Smooth muscle cell (in vitro differentiated cells): ENCODE measurements around the gene PADI2. TPM values are rescaled to one million over a fixed set of nuclear protein-coding genes. Genes with fewer than 3 reads are reported as not detected.

Experiments used
- DNase-seq: peaks from one replicate; lab custom pipeline; 2025; ENCODE audit not compliant: unreplicated experiment; lab: John Stamatoyannopoulos, UW
- H2AFZ ChIP-seq: fragments of 200-600 bp; sonication (generic); 2 replicates; pipeline ENCODE4 v1.6.0; 2016; ENCODE audit warnings: antibody characterized with exemption, low read depth, mild to moderate bottlenecking
- H3F3A ChIP-seq: fragments of 200-600 bp; sonication (generic); 2 replicates; pipeline ENCODE4 v1.6.0; 2017; ENCODE audit warnings: antibody characterized with exemption, low read depth
- H3K27ac ChIP-seq: fragments of 200-600 bp; sonication (generic); 2 replicates; pipeline ENCODE4 v1.5.1; 2016; ENCODE audit warnings: low read depth, mild to moderate bottlenecking
- H3K27me3 ChIP-seq: fragments of 200-600 bp; sonication (generic); 2 replicates; pipeline ENCODE4 v1.6.1; 2016; ENCODE audit warnings: low read depth, mild to moderate bottlenecking
- H3K36me3 ChIP-seq: fragments of 200-600 bp; sonication (generic); 2 replicates; pipeline ENCODE4 v1.5.1; 2016; ENCODE audit warnings: low read depth
- H3K4me1 ChIP-seq: fragments of 200-600 bp; sonication (generic); 2 replicates; pipeline ENCODE4 v1.5.1; 2016; ENCODE audit warnings: low read depth
- H3K4me2 ChIP-seq: fragments of 200-600 bp; sonication (generic); 2 replicates; pipeline ENCODE4 v1.6.0; 2016; ENCODE audit warnings: mild to moderate bottlenecking
- H3K4me3 ChIP-seq: fragments of 200-600 bp; sonication (generic); 2 replicates; pipeline ENCODE4 v1.5.1; 2016; ENCODE audit warnings: mild to moderate bottlenecking
- H3K79me2 ChIP-seq: fragments of 200-600 bp; sonication (generic); 2 replicates; pipeline ENCODE4 v1.6.0; 2016; ENCODE audit warnings: low read depth, mild to moderate bottlenecking
- H3K9ac ChIP-seq: fragments of 200-600 bp; sonication (generic); 2 replicates; pipeline ENCODE4 v1.6.0; 2016; ENCODE audit warnings: low read depth
- H3K9me3 ChIP-seq: fragments of 200-600 bp; sonication (generic); replicated peaks from 2 replicates; pipeline ENCODE4 v1.5.1; 2016; ENCODE audit warnings: low read depth
- H4K20me1 ChIP-seq: fragments of 200-600 bp; sonication (generic); 2 replicates; pipeline ENCODE4 v1.6.0; 2016; ENCODE audit warnings: low read depth
- CTCF ChIP-seq: fragments of 200-600 bp; sonication (generic); IDR thresholded peaks from 2 replicates; pipeline ENCODE4 v1.5.1; 2017; ENCODE audit warnings: borderline replicate concordance, mild to moderate bottlenecking, antibody characterized with exemption; ENCODE audit not compliant: insufficient read depth, poor library complexity, severe bottlenecking
- WGBS: methylation state at CpG from one replicate; pipeline ENCODE4 v1.1.7; 2016; ENCODE audit warnings: low lambda C conversion rate; 5-methylcytosine and 5-hydroxymethylcytosine counted together
- polyA plus RNA-seq: library from polyadenylated mRNA; unstranded; fragments of >200 nt; fragmentation: Nextera tagmentation; extraction: Ambion mirVana; gene quantifications from 2 replicates; pipeline ENCODE4 v1.2.1, GENCODE V29; 2016
- total RNA-seq: library from RNA; depleted of rRNA; stranded (reverse); fragments of >200 nt; gene quantifications from 2 replicates; pipeline ENCODE4 v1.2.3, GENCODE V29; 2014

PADI2 gene
- total and polyA plus RNA-seq, 2 experiments from 2014 or later, result not detected

DNA sequence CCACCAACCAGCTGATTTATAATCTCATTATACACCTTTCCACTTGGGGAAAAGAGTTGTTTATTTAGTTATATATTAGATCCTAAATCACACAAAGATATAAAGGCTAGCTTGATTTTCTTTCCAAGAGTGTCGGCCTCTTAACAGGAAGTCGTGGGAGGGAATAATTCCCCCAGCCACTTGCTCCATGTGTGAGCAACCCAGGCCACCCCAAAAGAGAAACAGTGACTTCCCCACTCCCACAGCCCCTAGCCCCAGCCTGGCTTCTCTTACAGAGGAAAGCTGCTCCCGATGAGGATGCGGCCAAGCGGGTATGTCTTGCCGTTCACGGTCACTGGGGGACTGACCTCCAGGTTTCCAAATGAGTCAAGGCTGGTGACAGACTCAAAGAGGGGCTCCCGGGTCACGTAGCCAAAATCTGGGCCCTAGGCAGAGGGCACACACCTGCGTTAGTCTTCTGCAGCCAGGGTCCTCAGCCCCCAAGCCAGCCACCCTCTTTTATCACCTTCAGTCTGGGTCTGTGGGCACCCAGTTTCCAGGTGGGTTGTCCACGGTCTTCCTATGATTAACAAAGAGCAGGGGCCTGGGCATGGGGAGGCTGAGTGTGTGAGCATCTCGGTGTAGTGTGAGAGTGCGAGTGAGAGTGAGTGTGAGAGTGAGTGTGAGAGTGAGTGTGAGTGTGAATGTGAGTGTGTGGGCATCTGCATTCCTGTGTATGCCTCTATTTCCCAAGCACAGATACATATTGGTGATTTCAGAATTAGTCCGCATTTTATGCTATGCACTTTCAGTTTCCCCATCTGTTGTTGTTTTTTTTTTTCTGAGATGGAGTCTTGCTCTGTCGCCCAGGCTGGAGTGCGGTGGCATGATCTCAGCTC, 40.0 kb downstream of the PADI2 start:
- no peaks in the 10 kb centered on the region for H4K20me1 ChIP-seq
- no peak overlapping the region for H3K9ac ChIP-seq
- H3F3A ChIP-seq, result no peaks in the 10 kb centered on the region
- TF ChIP-seq CTCF, result no peak
- no peaks in the 10 kb centered on the region for H3K79me2 ChIP-seq
- no peaks in the 10 kb centered on the region for H3K9me3 ChIP-seq
- WGBS, result 91% methylated on average over 16 of the region's 16 CpGs
- no peak for DNase-seq
- no peaks in the 10 kb centered on the region for H3K27me3 ChIP-seq
- no peaks in the 10 kb centered on the region for H3K4me1 ChIP-seq
- no peak overlapping the region for H3K27ac ChIP-seq
- H2AFZ ChIP-seq, result no peak overlapping the region
- H3K36me3 ChIP-seq, result no peaks in the 10 kb centered on the region
- H3K4me3 ChIP-seq, result no peak overlapping the region
- no peak overlapping the region for H3K4me2 ChIP-seq

GRCh38 chr1:17075470-17076255, 43.6 kb downstream of the PADI2 start:
- no peak overlapping the region for H2AFZ ChIP-seq
- no peak overlapping the region for H3K4me2 ChIP-seq
- H3K9ac ChIP-seq, result no peak overlapping the region
- TF ChIP-seq CTCF, result peak; percentile 52
- no peaks in the 10 kb centered on the region for H3F3A ChIP-seq
- no peaks in the 10 kb centered on the region for H3K79me2 ChIP-seq
- no peaks in the 10 kb centered on the region for H3K27me3 ChIP-seq
- DNase-seq, result no peak
- 53% methylated on average over 17 of the region's 17 CpGs for WGBS
- no peaks in the 10 kb centered on the region for H3K4me1 ChIP-seq
- no peaks in the 10 kb centered on the region for H3K9me3 ChIP-seq
- H4K20me1 ChIP-seq, result no peaks in the 10 kb centered on the region
- H3K27ac ChIP-seq, result no peak overlapping the region
- H3K4me3 ChIP-seq, result no peak overlapping the region
- no peaks in the 10 kb centered on the region for H3K36me3 ChIP-seq

- Histone ChIP-seq H3K36me3 (no peaks in the 10 kb centered on the region), H3F3A (no peaks in the 10 kb centered on the region), H3K4me1 (no peaks in the 10 kb centered on the region), H2AFZ (no peak overlapping the region), H3K4me2 (no peak overlapping the region), H3K9ac (no peak overlapping the region), H4K20me1 (no peaks in the 10 kb centered on the region), H3K4me3 (no peak overlapping the region), H3K9me3 (no peaks in the 10 kb centered on the region), H3K27me3 (no peaks in the 10 kb centered on the region), H3K79me2 (no peaks in the 10 kb centered on the region), H3K27ac (no peak overlapping the region)
- no peak for DNase-seq
- whole genome bisulfite sequencing, result 89% methylated on average over 6 of the region's 6 CpGs
- no peak for TF ChIP-seq CTCF
These were observed 47.5 kb downstream of the PADI2 start for GRCh38 chr1:17071794-17072193.
